ENCODE results near the gene TRAPPC2L.

DNA sequence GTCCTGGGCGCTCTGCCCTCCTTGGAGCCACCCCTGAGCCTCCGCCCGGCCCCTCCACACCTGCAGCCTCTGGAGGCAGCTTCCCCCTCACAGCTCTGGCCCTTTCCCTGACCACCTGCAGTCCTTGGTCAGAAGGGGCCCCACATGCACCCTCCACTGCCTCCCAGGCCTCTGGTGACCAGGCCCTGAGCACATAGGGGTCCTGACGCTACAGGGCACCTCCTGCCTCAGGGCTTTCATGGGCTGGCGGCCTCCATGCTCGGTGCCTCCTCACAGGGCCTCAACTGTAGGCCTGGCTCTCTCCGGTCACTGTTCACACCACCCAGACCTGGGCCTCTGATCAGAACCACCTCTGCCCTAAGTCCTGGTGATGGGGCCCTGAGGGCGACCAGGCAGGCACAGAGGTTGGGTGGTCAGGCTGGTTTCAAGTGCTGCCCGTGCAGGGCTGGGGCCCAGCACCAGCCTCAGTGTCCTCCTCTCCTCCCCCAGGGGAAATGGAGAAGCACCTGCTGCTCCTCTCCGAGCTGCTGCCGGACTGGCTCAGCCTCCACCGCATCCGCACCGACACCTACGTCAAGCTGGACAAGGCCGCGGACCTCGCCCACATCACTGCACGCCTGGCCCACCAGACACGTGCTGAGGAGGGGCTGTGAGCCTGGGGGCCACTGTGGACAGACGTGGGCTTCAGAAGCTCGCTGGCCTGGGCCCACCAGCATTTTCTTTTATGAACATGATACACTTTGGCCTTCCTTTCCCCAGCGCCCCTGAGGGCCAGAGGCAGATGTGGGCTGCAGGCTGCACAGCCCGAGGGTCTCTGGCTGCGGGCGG is 49.1 kb upstream of the TRAPPC2L start:
- TF ChIP-seq, protein P1, sequence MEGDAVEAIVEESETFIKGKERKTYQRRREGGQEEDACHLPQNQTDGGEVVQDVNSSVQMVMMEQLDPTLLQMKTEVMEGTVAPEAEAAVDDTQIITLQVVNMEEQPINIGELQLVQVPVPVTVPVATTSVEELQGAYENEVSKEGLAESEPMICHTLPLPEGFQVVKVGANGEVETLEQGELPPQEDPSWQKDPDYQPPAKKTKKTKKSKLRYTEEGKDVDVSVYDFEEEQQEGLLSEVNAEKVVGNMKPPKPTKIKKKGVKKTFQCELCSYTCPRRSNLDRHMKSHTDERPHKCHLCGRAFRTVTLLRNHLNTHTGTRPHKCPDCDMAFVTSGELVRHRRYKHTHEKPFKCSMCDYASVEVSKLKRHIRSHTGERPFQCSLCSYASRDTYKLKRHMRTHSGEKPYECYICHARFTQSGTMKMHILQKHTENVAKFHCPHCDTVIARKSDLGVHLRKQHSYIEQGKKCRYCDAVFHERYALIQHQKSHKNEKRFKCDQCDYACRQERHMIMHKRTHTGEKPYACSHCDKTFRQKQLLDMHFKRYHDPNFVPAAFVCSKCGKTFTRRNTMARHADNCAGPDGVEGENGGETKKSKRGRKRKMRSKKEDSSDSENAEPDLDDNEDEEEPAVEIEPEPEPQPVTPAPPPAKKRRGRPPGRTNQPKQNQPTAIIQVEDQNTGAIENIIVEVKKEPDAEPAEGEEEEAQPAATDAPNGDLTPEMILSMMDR (IDR thresholded peaks at IDR 0.05; ENCODE audit: insufficient read depth, low read depth, low read length): no peak
- no peak for TF ChIP-seq EZH2 (IDR thresholded peaks at IDR 0.05; ENCODE audit: insufficient read depth, low read length)
